Breast epithelium (tissue), 3 donors: ENCODE results near the gene PCSK5.

Experiments used
- POLR2AphosphoS5 ChIP-seq, 3 donors: sonication (generic); formaldehyde crosslinking; IDR thresholded peaks; one replicate each; pipeline ENCODE4 v1.6.1; 2017; ENCODE audit warnings: antibody characterized with exemption in 3 of 3
- TF ChIP-seq, protein P1 (sequence below), 3 donors: fragments of 450-650 bp; IDR thresholded peaks; one replicate each; pipeline ENCODE4 v1.5.1; 2016 to 2017; ENCODE audit warnings: antibody characterized with exemption in 3 of 3, mild to moderate bottlenecking in 3 of 3, moderate library complexity in 3 of 3

GRCh38 chr9:76116913-76117312, 226.4 kb downstream of the PCSK5 start:
- no peak for TF ChIP-seq POLR2AphosphoS5 (IDR thresholded peaks at IDR 0.05)
- TF ChIP-seq, protein P1, sequence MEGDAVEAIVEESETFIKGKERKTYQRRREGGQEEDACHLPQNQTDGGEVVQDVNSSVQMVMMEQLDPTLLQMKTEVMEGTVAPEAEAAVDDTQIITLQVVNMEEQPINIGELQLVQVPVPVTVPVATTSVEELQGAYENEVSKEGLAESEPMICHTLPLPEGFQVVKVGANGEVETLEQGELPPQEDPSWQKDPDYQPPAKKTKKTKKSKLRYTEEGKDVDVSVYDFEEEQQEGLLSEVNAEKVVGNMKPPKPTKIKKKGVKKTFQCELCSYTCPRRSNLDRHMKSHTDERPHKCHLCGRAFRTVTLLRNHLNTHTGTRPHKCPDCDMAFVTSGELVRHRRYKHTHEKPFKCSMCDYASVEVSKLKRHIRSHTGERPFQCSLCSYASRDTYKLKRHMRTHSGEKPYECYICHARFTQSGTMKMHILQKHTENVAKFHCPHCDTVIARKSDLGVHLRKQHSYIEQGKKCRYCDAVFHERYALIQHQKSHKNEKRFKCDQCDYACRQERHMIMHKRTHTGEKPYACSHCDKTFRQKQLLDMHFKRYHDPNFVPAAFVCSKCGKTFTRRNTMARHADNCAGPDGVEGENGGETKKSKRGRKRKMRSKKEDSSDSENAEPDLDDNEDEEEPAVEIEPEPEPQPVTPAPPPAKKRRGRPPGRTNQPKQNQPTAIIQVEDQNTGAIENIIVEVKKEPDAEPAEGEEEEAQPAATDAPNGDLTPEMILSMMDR (IDR thresholded peaks at IDR 0.05) = no peak
